Midbrain (tissue), 1 donor: ENCODE results near the gene MRPS18B.

Experiments used
- DNase-seq: peaks from one replicate; lab custom pipeline; 2025; lab: John Stamatoyannopoulos, UW

Gene MRPS18B

DNA sequence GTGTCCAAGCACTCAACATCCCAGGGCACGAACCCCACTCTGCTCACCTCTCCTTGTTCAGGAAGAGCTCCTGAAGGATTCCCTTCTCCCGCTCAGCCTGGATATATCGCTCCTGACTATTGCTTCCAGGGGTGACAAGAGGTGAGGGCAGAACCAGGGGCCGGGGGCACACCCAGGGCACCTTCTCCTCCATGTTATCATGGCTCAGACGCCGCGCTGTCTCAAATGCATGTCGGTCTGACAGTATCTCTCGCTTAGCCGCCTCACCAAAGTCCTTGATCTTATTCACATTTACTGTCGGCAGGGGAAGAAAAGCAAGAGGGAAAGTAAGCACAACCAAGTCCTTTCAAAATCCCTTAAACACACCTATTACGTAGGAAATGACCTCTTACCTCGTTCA, 13.7 kb upstream of the MRPS18B start:
- DNase-seq, result no peak

DNA sequence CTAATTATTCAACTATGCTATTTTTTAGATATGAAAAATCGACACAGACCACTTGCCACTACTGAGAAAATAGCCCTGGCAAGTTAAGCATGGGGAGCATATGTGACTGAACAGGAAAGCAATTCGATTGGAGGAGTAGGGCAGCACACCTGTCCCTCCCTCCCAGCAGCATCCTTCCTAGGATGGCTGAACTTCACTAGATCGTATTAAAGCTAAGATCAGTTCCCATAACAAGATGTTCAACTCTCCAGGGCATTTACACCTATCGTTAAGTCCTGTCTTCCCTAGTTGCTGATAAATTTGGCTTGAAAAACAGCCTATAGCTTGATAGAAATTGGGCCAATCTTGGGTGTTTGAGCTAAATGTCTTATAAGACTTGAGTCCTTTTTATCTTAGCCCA, 7.6 kb upstream of the MRPS18B start:
- no peak for DNase-seq

DNA sequence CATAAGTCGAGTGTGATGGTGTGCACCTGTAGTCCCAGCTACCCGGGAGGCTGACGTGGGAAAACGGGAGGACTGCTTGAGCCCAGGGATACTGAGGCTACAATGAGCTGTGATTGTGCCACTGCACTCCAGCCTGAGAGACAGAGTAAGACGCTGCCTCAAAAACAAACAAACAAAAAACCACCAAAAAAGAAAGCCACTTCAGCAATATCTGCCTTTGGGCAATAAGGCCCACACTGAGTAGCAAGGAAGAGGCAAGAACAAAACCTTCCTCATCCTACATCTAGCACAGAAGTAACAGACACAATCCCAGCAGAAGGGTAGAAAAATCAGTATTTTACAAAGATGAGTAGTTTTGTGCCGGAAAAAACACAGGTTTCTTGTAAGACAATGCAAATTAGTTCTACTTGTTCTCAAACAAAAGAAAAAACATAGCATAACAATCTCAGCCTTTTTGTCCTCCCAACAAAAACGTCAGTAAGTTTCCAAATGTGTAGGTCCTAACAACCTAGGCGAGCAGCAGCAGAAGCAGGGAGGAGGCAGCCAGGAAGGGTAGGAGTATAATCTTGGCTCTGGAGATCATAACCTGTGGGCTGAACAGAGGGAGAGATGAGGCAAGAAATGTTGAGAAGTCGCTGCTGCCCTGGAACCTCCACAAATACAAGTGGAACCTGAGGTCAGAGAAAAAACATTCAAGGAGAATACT, 6.3 kb upstream of the MRPS18B start:
- no peak for DNase-seq

DNA sequence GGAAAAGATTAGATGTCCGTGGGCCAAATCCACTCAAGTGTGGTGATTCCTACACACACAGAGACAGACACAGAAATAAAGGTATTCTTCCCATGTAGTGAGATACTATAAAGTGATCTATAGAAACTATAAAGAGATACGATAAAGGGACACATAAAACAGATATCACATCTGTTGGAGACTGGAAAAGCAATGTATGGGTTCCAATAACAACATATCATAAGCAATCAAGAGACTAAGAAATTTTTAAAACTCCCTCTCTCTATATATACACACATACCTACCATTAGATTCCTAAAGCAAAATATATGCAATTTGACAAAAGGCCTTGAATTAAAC, 5.8 kb upstream of the MRPS18B start:
- DNase-seq, result no peak

DNA sequence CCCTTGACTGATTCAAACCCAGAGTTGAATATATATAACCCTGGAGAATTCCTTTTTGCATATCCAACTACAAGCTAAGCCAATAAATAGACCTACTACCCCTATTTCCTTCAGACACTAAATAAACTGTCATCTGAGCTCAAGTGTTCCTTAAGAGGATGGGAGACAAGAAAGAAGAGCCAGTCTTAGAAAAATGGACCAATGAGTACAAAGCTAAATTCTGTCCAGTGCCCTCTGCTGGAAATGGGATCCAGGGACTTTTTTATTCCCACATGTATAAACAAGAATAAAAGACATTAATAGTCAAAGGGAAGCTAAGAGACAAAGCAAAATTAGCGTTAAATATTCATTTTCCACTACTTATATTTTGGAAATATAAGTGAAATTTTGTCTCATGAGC, 5.4 kb upstream of the MRPS18B start:
- DNase-seq, result peak; percentile 30

DNA sequence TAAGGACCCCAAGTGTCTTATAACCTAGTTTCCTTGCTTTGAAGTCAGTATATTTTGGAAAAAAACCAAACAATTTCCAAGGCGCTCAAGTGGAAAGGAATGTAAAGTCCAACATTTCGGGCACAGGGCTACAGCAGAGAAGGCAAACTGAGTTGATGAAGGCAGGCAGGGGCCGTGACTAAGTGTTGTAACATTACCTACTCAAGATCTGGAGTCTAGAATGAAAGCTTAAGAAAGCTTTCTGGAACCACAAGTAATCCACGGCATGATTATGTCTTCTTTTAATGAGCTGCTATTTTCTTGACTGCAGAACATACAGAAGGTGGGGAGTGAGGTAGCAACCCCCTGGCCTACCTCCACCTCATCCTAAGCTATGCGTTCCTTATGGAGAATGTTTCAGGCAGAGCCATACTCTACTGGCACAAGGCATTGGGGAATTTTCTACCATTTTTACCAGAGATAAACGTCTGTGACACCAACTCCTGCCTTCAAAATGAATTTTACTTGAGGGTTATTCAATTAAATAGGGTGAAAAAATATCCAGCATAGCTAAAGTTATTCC, 4.9 kb upstream of the MRPS18B start:
- no peak for DNase-seq

DNA sequence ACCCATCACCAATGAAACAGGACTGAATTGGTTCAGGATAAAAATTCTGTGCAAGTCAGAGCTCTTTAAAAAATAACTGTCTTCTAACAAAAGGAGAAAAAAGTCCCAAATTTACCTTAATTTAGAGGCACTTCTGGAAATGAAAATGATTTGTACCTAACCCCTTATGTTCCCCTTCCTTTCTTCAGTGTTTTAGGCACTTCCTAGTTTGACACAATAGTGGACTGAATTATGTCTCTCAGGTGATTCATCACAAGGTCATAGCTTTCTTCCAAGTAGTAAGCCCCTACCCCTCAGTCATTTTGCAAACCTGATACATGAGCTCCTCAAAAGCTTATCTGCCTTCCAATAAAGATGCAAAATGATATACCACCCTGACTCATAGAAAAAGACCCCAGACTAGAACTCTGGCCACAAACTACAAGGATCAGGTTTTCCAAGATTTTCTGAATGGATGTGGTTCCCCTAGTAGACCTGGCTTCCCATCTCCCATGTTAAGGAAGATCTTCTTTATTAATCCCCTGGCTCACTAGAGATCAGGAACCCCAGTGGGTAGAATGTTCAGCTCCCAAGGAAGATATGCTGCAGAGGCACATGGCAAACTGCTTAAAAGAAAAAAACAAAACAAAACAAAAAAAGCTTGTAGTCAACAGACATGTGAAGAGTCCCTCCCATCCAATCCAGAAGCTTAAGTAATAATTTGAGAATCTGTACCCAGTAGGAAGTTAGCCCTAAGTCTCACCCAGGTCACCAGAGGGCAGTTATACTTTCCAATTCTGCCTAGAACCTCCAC, 4.2 kb upstream of the MRPS18B start:
- no peak for DNase-seq

DNA sequence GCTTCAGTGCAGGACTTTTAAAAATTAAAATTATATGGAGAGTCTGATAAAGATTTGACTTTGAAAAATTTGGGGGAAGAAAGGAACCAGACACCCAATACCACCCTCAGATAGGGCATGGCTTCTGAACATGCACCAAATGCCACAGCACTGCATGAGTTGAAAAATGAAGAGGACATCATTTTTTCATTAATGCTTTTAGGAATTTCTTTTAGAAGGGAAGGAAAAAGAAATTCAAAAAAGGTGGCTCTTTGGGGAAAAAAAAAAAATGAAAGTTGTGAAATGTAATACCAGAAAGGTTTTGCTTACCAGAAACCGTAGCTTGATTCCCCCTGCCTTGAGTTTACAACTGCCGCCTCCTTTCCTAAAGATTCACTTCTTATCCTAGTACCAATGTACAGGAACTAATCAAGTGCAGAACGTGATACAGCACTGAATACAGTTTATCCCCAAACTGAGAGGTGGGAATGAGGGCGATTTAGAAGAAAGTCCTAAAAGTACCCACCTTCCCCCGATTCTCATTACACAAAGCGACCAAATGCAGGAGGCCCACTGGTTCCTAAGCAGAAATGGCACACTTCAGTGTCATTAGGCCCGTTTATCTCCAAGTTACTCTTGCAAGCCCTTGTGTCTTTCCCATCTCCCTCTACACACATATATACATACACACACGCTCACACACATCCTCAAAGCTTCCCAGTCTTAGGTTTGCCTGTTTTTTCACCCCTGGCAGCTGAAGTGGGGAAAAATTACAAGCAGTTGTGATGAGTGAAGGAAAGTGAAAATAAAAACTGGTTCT, 3.4 kb upstream of the MRPS18B start:
- peak; percentile 60 for DNase-seq

DNA sequence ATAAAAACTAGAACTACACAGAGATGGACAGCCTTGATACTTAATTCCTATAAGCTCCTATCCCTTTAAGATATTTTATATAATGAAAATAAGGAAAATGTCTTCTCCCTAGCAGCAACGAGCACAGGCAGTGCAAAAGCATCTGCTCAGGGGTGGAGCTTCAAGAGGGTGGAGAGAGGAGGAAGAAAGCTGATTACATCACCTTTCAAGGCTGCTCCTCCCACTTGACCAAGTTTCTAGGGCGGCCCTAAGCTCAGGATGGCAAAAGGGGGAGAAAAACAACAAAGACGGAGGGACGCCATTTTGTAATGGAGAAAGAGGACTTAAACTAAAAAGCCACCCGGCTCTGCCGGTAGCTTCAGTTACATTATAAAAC, 2.8 kb upstream of the MRPS18B start:
- DNase-seq, result peak; percentile 94

DNA sequence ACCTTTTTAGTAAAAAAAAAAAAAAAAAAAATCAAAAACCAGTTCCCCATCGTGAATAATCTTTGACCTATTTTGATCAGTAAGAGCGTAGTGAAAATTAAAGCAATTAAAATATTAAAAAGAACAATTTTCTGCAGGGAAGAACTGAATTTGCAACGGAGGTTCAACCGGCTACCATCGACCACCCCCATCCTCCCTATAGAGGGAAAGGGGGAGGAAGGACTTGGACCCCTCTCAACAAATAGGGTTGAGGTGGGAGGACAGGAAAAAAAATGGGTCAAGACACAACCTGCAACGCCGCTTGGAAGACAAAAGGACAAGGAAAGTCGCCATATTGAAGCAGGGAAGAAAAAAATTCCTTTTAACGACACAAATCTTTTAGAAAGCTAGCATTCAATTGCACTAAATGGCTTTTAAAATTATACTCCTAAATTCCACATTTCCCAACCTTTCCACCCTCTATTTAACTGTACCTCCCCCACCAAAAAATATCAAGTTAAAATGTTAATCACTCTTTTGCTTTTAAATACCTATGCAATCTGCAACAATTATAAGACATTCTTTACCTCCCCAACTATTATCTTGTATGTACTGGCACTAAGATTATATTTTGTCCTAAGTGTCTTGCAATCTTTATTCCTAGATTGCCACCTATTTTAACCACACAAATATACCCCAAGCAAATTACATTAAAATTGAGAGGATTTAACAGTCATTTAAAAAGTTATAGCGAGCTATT, 2.3 kb upstream of the MRPS18B start:
- DNase-seq, result peak; percentile 70

DNA sequence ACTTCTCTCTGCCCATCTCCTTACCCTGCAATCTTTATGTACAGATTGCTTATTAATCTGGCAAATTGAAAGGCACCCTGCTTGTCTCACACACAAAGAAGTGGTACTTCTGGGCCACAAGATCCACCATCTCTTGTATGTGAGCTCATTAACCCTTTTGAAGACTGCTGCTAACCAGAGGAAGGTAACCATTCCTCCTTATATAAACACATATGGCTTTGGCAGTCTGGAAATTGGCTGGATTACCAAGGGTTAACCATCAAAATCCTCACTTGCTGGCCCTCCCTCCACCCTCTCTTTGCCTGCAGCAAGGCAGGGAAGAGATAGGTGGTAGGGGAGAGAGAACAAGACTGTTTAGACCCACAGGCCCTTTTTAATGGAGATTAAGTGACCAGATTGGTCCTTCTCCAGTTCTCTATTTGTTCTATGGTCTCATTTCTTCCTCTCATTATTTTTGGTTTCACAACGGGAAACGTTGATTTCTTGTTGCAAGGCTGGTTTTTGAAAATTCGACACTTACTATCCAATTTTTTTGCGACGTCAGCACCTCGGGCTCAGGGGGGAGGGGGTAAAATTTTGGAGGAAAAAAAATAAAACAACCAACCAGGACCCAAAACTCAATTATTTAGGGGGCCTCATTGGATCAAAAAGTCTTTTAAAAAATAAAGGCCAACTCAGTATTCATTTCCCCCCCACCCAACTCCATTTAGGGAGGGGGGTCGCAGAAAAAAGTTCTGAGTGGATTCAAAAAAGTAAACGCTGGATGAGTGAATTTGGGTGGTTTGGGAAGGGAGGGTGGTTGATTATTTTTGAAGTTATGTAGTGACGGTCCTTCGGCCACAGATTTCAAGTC, 1.5 kb upstream of the MRPS18B start:
- peak; percentile 23 for DNase-seq

DNA sequence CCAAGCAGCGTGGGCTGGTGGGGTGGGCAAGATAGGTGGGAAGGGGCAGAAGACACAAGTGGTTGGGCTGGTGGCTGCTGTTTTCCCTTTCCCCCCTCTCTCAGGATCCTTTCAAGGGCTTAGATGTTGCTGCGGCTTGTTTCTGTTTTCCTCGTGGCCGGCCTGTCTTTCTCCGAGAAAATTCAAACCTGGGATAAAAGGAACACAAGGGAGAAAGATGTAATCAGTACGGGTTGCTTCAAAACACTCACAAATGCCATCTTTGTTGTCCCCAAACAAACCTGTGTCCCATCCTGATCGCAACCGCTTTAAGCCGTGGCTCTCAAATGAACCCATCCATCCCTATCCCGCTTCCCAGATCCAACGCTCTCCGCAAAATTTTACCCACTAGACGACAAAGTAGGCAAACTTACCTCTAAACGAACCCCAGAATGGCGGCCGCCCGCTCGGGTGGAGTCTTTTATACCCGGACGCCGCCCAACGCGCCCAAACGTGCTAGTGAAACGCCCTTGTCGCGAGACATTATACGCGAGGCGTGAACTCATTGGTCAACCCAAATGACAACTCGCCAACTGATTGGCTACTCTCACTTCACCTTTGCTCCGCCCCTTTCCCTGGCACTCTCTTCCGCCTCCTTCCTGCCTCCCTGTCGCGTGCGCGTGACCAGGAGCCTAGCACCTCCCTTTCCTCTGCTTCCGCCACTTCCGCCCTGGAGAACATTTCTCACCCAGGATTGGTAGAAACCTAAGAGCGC, 652 bp upstream of the MRPS18B start, which contains the start of gene PPP1R10:
PPP1R10 (minus strand) TSS at position 433 of the 754 bp plus-strand sequence. CDS start 7,299 bp downstream, outside the sequence.
- DNase-seq, result peak; percentile 99

DNA sequence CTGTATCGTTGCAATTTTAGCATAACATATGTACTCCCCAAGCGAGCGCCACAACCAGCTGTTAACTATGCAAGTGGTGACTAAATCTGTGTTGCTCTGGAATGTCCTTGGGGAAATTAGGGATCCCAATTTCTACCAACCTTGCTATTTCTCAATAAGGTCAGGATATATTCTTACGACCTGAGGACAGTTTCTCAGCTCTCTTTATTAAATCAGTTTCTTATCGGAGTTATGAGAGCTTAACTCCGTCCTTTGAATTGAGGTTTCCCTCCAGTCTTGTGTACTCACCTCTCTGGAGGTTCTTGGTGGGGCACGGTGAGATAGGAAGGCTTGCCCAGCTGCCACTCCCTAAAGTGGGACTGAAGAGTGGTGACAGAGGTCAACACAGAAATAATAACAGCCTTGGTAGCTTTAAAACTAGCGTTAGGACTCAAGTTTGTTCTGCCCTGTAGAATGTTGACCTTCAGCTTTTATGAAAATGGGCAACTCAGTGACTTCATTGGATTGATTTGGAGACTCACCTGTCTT, 694 bp downstream of the MRPS18B start:
- DNase-seq, result no peak

DNA sequence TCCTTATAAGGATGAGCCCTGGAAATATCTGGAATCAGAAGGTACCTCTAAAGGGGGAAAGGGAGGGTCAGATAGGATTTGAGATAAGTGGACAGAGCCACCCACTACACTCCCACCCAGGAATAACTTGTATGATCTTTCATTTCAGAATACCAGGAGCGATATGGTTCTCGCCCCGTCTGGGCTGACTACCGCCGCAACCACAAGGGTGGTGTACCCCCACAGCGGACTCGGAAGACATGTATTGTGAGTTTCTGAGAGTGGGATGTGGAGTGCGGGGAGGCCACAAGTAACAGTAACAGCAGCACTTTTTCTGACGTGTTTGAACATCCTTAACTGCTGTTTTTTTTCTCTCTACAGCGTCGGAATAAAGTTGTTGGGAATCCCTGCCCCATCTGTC, 1.9 kb downstream of the MRPS18B start:
- no peak for DNase-seq

DNA sequence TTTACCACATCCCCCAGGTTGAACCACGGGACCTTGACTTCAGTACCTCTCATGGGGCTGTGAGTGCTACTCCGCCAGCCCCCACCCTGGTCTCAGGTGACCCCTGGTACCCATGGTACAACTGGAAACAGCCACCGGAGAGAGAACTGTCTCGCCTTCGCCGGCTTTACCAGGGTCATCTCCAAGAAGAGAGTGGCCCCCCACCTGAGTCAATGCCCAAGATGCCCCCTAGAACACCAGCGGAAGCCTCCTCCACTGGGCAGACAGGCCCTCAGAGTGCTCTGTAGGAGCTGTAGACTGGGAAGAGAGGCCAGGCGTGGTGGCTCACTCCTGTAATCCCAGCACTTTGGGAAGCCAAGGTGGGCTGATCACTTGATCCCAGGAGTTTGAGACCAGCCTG, 7.9 kb downstream of the MRPS18B start:
- DNase-seq, result no peak

DNA sequence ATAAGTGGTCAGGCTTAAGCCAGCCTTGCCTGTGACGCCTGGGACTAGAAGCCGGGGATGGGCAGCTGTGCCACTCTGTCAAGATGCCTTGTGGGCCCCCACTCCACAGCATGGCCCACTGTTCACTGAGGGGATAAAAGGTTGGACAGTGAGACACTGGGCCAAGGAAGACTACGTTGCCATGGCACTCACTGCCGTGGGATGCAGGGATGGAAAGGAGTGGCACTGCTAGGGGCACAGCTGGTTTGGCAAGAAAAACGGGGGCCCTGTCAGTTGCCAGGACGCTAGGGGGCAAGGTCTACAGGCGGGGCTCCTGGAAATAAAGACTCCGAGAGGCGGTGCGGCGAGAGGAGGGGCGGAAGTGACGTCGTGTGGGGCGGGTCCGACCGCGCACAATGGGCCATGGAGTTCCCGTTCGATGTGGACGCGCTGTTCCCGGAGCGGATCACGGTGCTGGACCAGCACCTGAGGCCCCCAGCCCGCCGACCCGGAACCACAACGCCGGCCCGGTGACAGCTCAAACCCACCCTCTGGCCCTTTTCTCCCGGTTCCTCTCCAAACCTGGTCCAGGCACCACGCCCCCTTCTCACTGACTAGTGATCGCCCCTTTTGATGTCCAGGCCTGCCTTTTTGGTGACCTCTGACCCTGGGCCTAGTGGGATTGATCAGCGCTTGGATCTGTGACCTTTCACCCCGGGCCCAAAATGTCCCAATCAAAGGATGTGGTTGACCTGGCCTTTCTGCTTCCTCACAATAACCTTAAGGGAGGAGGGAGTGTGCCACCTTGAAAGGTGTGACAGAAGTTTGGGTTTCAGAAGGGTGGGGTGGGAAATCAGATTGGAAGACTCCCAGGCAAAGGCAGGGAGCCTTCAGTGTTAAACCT, 9.1 kb downstream of the MRPS18B start, which contains the start of gene ATAT1:
ATAT1 (plus strand) TSS at position 391 of the 883 bp plus-strand sequence.
- DNase-seq, result peak; percentile 90

DNA sequence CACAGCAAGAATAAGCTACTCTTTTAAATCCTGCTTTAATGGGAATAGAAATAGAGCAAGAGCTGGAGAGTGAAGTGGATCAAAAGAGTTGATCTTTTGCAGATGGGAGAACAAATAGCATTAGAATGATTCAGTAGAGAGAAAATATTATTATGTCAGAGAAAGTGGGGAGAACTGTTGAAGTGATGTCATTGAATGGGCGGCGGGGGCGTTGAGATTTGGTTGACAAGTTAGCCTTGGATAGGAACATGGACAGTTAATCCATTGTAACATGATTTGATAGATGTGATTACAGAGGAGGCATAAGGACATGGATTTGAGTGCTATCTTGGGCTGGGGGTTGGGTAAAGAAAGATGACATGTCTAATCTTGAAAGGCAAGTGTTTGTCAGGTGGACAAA, 18.2 kb downstream of the MRPS18B start:
- no peak for DNase-seq

DNA sequence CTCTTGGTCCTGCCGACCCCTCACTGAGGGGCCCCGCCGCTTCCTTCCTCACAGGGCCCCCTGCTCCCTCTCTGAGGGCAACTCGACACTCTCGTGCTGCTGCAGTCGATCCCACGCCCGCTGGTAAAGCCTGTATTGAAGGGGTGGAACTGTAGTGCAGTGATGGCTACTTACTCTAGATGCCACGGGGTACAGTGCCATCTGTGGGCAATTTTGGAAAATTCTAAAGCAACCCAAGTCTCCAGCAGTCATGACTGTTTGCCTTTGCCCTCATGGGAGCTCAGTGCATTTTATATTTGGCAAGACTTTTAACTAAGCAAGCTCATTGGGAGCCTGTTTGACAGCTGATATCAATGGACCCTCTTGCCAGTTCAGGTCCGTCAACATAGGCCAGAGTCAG, 22.8 kb downstream of the MRPS18B start:
- no peak for DNase-seq

DNA sequence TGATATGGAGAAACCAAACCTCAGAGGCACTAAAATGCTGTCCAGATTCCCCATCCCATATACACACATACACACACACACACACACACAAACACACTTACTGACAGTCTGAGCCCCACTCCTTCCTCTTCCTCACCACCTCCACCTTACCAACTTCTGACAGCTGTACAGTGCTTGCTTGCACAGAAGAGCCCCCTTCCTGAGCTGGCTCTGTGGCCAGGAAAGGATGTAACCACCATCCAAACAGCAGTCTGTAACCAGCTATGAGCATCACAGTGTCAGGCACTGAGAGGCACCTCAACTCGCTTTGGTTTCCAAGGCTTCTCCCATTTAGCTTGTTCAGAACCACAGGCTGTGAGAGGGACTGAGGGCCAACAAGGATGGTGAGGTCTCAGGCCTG, 23.4 kb downstream of the MRPS18B start:
- no peak for DNase-seq
